ENCODE results near the gene AOAH.

Gene AOAH

DNA sequence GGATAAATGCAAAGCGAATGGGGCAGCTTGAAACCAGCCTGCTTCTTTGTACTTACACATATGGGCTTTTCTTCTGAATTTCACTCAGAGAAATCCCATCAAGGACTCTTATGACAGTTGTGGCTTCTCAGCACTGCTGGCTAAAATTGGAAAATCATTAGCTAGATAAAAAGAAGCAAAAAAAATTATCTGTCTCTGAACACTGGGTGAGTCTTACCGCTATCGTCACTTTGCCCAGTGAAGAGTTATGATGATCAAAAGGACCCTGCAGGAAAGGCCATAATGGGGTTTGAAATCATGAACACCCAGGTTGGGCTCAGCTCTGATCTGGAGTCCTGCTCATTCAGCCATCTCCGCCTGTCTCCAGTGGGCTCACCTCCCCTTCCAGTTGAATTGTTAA, 34.3 kb downstream of the AOAH start:
- no peak for DNase-seq

DNA sequence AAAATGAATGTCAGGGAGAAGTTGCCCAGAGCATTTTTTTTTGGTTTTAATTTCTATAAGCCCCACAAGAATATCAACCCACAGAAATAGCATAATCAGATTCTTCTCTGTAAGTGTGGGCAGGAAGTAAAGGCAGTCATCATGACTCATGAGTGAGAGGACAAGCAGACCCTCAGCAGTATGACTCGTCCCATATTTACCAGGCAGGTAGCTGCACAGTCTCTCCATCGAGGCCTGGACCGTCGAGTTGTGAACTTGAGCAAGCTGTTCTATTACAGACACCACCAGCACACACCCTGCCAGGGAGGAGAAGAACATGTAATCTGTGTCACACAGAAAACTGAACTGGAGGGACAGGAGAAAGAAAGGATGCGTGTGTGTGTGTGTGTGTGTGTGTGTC, 37.8 kb downstream of the AOAH start:
- DNase-seq = no peak

GRCh38 chr7:36684954-36685353, 39.3 kb downstream of the AOAH start:
- DNase-seq = no peak

- DNase-seq = no peak
Measured at GRCh38 chr7:36683695-36684357, 40.5 kb downstream of the AOAH start.

DNA sequence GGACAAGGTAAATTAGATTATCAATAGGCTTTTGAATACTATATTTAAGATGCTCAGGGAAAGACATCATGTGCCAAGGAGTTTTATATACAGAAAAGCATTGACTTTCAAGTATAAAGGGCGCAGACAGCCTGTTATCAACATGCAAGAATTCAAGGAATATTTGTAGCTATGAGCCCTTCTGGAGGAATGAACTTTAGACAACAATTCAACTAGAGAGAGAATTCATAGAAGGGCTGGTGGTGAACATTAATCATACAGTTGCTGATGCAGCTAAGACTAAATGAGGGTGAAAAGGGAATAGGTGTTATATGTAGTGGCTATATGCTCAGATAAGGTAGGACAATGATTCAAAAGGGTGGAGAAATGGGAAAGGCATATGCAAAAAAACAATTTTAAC, 41.2 kb downstream of the AOAH start:
- no peak for DNase-seq

- no peak for DNase-seq
Measured at GRCh38 chr7:36682102-36682501, 42.2 kb downstream of the AOAH start.

DNA sequence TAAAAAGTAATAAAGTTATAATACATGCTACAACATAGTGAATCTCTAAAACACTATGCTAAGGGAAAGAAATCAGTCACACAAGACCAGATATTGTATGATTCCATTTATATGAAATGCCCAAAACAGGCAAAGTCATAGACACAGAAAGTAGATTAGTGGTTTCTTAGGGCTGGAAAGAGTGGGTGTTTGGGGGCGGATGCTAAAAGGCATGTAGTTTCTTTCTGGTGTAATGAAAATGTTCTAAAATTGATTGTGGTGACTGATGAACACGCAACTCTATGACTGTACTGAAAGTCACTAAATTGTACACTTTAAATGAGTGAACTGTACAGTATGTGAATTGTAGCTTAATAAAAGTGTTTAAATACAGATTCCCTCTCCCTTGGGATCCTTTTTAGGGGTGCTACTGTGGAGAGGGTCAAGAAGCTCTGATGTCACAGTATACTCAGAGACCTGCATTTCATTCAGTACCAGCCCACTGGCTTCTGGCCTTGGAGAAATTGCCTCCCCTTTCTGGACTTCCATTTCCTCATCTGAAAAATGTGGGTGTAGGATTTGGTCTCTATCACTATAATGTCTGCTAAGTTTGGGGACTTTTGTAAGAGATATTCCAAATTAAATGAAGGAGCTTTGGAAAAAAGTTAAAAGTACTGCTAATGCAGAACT, 46.4 kb downstream of the AOAH start:
- no peak for DNase-seq

- DNase-seq = no peak
Measured at GRCh38 chr7:36673703-36674102, 50.6 kb downstream of the AOAH start.

GRCh38 chr7:36671432-36671829, 52.9 kb downstream of the AOAH start:
- DNase-seq = no peak

DNA sequence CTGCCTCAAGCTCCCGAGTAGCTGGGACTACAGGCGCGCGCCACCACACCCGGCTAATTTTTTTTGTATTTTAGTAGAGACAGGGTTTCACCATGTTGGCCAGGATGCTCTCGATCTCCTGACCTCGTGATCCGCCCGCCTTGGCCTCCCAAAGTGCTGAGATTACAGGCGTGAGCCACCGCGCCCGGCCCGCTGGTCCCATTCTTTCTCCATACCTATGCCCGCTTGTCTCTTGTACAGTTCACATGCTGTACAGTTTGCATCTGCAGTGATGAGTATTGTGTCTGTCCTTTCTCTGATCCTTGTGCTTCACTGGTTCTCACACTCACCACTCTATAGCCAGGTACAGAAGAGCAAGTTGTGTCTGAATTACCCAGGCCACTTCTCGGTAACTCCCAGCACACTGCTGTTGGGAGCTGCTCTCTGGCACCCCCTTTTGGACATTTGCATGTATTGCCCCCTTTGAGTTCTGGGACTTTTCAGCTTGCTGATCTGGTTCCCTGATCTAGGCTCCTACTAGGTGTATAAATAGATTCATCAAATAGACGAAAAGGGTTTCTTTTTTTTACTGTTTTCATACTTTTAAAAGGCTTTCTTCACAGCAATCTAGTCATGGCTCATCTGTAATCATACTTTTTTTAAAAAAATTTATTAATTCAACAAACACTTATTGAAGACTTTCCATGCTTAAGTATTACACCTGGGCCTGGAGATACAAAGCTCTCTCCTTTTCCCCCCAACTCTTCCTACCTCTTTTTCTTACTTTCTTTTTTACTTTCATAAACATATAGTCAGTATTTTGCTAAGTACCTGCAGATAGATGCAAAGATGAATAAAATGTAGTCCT, 53.5 kb downstream of the AOAH start:
- DNase-seq = peak; percentile 87

GRCh38 chr7:36668750-36669149, 55.5 kb downstream of the AOAH start:
- DNase-seq = no peak

- DNase-seq = no peak
Measured at GRCh38 chr7:36668080-36668479, 56.2 kb downstream of the AOAH start.

- no peak for DNase-seq
Measured at GRCh38 chr7:36667007-36667745, 57.1 kb downstream of the AOAH start.

DNA sequence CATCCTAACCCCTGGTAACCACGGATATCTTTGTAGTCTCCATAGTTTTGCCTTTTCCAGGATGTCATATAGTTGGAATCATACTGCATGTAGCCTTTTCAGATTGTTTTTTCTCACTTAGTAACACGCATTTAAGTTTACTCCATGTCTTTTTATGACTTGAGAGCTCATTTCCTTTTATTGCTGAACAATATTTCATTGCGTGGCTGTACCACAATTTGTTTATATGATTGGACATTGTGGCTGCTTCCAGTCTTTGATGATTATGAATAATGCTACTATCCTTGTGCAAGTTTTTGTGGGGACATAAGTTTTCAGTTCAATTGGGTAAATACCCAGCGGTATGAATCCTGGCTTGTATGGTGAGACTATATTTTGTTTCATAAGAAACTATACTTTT, 60.8 kb downstream of the AOAH start:
- DNase-seq = no peak

GRCh38 chr7:36661135-36661840, 63.0 kb downstream of the AOAH start:
- no peak for DNase-seq

GRCh38 chr7:36659638-36660341, 64.5 kb downstream of the AOAH start:
- DNase-seq = no peak

DNA sequence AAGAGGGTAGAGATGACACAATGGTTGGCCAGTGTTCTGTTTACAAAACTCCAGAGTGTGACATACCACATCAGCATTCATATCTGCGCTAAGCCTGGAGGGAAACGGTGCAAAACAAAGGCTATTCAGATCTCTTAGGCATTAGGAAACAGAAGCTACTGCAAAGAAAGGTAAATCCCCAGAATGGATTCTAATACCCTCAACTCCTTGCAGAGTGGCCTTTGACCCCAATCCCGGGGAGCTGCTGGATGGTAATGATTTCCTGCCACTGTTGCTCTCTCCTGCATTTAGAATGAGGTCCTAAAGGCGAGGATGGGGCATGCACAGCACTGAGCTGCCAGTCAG, 65.2 kb downstream of the AOAH start:
- DNase-seq = peak; percentile 68

DNA sequence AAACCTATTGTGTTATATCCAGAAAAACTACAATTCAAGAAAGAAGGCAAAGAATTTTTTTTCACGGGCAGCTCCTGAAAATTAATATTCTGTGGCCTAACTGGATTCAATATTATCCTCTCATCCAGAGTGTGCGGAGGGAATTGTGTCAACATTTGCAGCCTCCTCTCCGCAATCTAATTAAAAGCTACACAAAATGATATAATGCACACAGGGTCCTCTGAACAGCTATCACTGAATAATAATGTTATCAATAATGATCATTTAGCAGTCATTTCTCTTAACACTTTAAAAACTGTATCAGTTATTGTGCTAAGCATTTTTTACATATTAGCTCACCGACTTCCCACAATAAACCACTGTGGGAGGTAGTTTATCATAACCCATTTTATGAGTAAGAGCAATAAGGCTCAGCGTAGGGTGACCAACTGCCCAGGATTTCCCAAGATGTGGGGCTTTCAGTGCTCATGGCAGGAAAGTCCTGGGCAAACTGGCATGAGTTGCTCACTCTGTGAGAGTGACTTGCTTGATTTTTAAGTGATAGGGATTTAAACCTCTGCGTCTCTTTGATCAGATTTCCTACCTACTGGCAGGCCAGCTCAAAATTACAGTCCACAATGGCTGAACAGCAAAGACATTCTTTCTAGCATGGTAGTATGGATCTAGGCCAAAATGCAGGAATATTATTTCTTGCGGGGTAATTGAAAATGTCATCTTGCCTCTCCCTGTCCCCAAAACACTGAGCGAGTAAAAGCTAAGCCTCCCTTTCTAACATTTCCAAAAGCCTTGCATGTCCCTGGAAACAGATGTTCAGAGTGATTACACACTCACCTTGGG, 65.7 kb downstream of the AOAH start:
- DNase-seq = no peak

DNA sequence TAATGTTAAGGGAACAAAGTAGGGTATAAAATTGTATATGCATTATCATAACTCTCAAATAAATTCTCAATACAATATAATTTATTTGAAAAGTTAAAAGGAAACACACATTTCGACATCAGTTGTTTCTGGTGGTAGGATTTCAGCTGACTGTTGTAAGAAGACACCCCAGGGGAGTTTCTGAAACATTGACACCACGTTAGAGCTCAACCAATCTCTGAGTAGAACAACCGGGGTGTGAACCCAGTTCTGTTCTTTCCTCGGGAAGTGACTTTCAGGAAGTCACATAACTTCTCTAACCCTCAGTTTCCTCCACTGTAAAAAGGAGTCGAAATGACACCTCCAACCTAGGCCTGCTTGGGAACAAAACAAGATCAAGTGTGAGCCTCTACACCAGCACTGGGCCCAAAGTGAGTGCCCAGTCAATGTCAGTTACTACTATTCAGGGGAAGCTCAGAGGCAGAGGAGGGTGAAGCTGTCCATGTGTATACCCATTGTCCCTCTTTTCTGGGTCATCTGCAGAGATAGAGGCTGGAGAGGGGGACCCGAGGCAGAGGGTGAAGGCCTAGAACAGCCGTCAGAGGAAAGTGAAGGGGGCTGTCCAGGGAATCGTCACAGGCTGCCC, 67.1 kb downstream of the AOAH start:
- DNase-seq = no peak

DNA sequence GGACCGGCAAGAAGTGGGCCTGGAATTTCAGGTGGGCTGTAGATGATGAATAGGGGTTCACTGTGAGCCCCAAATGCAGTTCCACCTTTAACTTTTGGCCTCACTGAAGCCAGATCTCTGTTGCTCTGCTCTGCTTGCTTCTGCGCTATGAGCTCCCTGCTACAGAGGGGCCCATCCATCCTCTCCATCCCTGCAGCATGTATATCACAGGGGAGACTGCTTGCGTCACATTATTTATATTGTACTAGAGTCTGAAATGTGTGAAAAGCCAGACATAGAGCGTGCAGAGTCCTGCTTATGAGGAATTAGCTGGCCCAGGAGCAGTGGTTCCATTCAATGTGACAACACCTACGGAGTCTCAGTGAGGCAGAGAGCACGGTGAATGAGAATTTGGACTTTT, 69.9 kb downstream of the AOAH start:
- no peak for DNase-seq
